Smooth muscle cell (in vitro differentiated cells): ENCODE measurements around the gene TRPM2. TPM values are rescaled to one million over a fixed set of nuclear protein-coding genes. Genes with fewer than 3 reads are reported as not detected.

ENCODE experiments used
- DNase-seq: peaks from one replicate; lab custom pipeline; 2025; ENCODE audit not compliant: unreplicated experiment; lab: John Stamatoyannopoulos, UW
- H2AFZ ChIP-seq: fragments of 200-600 bp; sonication (generic); 2 replicates; pipeline ENCODE4 v1.6.0; 2016; ENCODE audit warnings: antibody characterized with exemption, low read depth, mild to moderate bottlenecking
- H3F3A ChIP-seq: fragments of 200-600 bp; sonication (generic); 2 replicates; pipeline ENCODE4 v1.6.0; 2017; ENCODE audit warnings: antibody characterized with exemption, low read depth
- H3K27ac ChIP-seq: fragments of 200-600 bp; sonication (generic); 2 replicates; pipeline ENCODE4 v1.5.1; 2016; ENCODE audit warnings: low read depth, mild to moderate bottlenecking
- H3K27me3 ChIP-seq: fragments of 200-600 bp; sonication (generic); 2 replicates; pipeline ENCODE4 v1.6.1; 2016; ENCODE audit warnings: low read depth, mild to moderate bottlenecking
- H3K36me3 ChIP-seq: fragments of 200-600 bp; sonication (generic); 2 replicates; pipeline ENCODE4 v1.5.1; 2016; ENCODE audit warnings: low read depth
- H3K4me1 ChIP-seq: fragments of 200-600 bp; sonication (generic); 2 replicates; pipeline ENCODE4 v1.5.1; 2016; ENCODE audit warnings: low read depth
- H3K4me2 ChIP-seq: fragments of 200-600 bp; sonication (generic); 2 replicates; pipeline ENCODE4 v1.6.0; 2016; ENCODE audit warnings: mild to moderate bottlenecking
- H3K4me3 ChIP-seq: fragments of 200-600 bp; sonication (generic); 2 replicates; pipeline ENCODE4 v1.5.1; 2016; ENCODE audit warnings: mild to moderate bottlenecking
- H3K79me2 ChIP-seq: fragments of 200-600 bp; sonication (generic); 2 replicates; pipeline ENCODE4 v1.6.0; 2016; ENCODE audit warnings: low read depth, mild to moderate bottlenecking
- H3K9ac ChIP-seq: fragments of 200-600 bp; sonication (generic); 2 replicates; pipeline ENCODE4 v1.6.0; 2016; ENCODE audit warnings: low read depth
- H3K9me3 ChIP-seq: fragments of 200-600 bp; sonication (generic); replicated peaks from 2 replicates; pipeline ENCODE4 v1.5.1; 2016; ENCODE audit warnings: low read depth
- H4K20me1 ChIP-seq: fragments of 200-600 bp; sonication (generic); 2 replicates; pipeline ENCODE4 v1.6.0; 2016; ENCODE audit warnings: low read depth
- CTCF ChIP-seq: fragments of 200-600 bp; sonication (generic); IDR thresholded peaks from 2 replicates; pipeline ENCODE4 v1.5.1; 2017; ENCODE audit warnings: borderline replicate concordance, mild to moderate bottlenecking, antibody characterized with exemption; ENCODE audit not compliant: insufficient read depth, poor library complexity, severe bottlenecking
- WGBS: methylation state at CpG from one replicate; pipeline ENCODE4 v1.1.7; 2016; ENCODE audit warnings: low lambda C conversion rate; 5-methylcytosine and 5-hydroxymethylcytosine counted together
- polyA plus RNA-seq: library from polyadenylated mRNA; unstranded; fragments of >200 nt; fragmentation: Nextera tagmentation; extraction: Ambion mirVana; gene quantifications from 2 replicates; pipeline ENCODE4 v1.2.1, GENCODE V29; 2016
- total RNA-seq: library from RNA; depleted of rRNA; stranded (reverse); fragments of >200 nt; gene quantifications from 2 replicates; pipeline ENCODE4 v1.2.3, GENCODE V29; 2014

Gene TRPM2
- total and polyA plus RNA-seq, 2 experiments from 2014 or later: 0.31 TPM; not detected in 1

DNA sequence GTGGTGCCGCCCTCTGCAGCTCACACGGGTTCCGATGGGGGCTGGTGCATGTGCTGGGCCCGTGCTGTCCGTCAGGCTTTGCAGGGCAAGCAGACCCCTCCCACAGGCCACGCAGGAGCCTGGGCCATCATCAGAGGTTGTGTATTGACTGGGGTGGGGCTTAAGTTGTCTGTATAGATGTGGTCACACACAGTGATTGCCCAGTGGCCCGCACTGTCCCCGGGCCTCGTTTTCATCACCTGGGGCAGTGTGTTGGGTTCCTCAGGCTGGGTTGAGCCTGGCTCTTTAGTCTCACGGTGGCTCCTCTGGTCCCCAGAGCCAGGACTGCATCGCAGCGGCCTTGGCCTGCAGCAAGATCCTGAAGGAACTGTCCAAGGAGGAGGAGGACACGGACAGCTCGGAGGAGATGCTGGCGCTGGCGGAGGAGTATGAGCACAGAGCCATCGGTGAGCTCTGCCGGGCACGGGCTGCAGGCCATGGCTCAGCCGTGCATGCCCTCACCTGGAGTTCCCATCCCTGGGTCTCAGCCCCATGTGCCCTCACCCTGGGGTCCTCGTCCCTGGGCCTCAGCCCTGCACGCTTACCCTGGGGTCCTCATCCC lies 44.1 kb downstream of the TRPM2 start:
- no peak for TF ChIP-seq CTCF
- no peak overlapping the region for H2AFZ ChIP-seq
- no peaks in the 10 kb centered on the region for H3K27me3 ChIP-seq
- no peak overlapping the region for H3K4me2 ChIP-seq
- H3K4me3 ChIP-seq: no peak overlapping the region
- no peak overlapping the region for H3K9ac ChIP-seq
- no peaks in the 10 kb centered on the region for H3K36me3 ChIP-seq
- H3K9me3 ChIP-seq: no peaks in the 10 kb centered on the region
- no peaks in the 10 kb centered on the region for H3F3A ChIP-seq
- no peaks in the 10 kb centered on the region for H4K20me1 ChIP-seq
- DNase-seq: no peak
- no peaks in the 10 kb centered on the region for H3K79me2 ChIP-seq
- 93% methylated on average over 21 of the region's 22 CpGs for WGBS
- H3K4me1 ChIP-seq: no peaks in the 10 kb centered on the region
- H3K27ac ChIP-seq: no peak overlapping the region

GRCh38 chr21:44398499-44398898 lies 45.1 kb downstream of the TRPM2 start:
- Histone ChIP-seq H3K9me3 (no peaks in the 10 kb centered on the region), H3F3A (peaks cover 2% of the 10 kb centered on the region), H3K27me3 (no peaks in the 10 kb centered on the region), H4K20me1 (no peaks in the 10 kb centered on the region), H3K27ac (no peak overlapping the region), H3K4me2 (no peak overlapping the region), H3K79me2 (no peaks in the 10 kb centered on the region), H2AFZ (no peak overlapping the region), H3K36me3 (no peaks in the 10 kb centered on the region), H3K4me1 (no peaks in the 10 kb centered on the region), H3K9ac (no peak overlapping the region), H3K4me3 (no peak overlapping the region)
- WGBS: 88% methylated on average over 9 of the region's 9 CpGs
- no peak for TF ChIP-seq CTCF
- no peak for DNase-seq

GRCh38 chr21:44399151-44399954 lies 45.9 kb downstream of the TRPM2 start:
- H4K20me1 ChIP-seq: no peaks in the 10 kb centered on the region
- H3K9ac ChIP-seq: no peak overlapping the region
- H3K9me3 ChIP-seq: no peaks in the 10 kb centered on the region
- no peak overlapping the region for H2AFZ ChIP-seq
- DNase-seq: no peak
- 86% methylated on average over 31 of the region's 33 CpGs for WGBS
- H3K27me3 ChIP-seq: no peaks in the 10 kb centered on the region
- H3K4me2 ChIP-seq: no peak overlapping the region
- peaks cover 8% of the 10 kb centered on the region for H3F3A ChIP-seq
- H3K4me3 ChIP-seq: no peak overlapping the region
- no peak for TF ChIP-seq CTCF
- H3K4me1 ChIP-seq: no peaks in the 10 kb centered on the region
- H3K79me2 ChIP-seq: no peaks in the 10 kb centered on the region
- no peak overlapping the region for H3K27ac ChIP-seq
- H3K36me3 ChIP-seq: no peaks in the 10 kb centered on the region
